Lung (tissue), 12 donors: ENCODE results near the gene PHRF1. TPM values are rescaled to one million over a fixed set of nuclear protein-coding genes. Genes with fewer than 3 reads are reported as not detected.

Experiments
- ATAC-seq: fragments of 200-7000 bp; cut with Tn5 transposase; one replicate; pipeline ENCODE4 v1.9.1; 2020; ENCODE audit warnings: moderate number of reproducible peaks; ENCODE audit not compliant: insufficient read depth, low FRiP score
- DNase-seq, 3 donors: peaks; one replicate each; pipeline ENCODE4 v3.0.0-alpha.2; 2013 to 2017
- H3K27ac ChIP-seq, 2 donors: one replicate each; pipeline ENCODE4 v1.5.1; 2013; ENCODE audit warnings: mild to moderate bottlenecking in 2 of 2, moderate library complexity in 2 of 2, control low read depth in 1 of 2, inconsistent platforms in 1 of 2, low read depth in 1 of 2, low read length in 1 of 2
- H3K27me3 ChIP-seq, 3 donors: one replicate each; pipeline ENCODE4 v1.5.1; 2013; ENCODE audit warnings: low read length in 2 of 3; ENCODE audit not compliant: control insufficient read depth in 3 of 3, insufficient read depth in 3 of 3
- H3K36me3 ChIP-seq, 4 donors: one replicate each; pipeline ENCODE4 v1.5.1; 2013; ENCODE audit warnings: low read length in 4 of 4, mild to moderate bottlenecking in 1 of 4, moderate library complexity in 1 of 4; ENCODE audit not compliant: control insufficient read depth in 4 of 4, insufficient read depth in 4 of 4
- H3K4me1 ChIP-seq, 5 donors: one replicate each; pipeline ENCODE4 v1.5.1; 2013; ENCODE audit warnings: low read length in 5 of 5, mild to moderate bottlenecking in 2 of 5, moderate library complexity in 1 of 5; ENCODE audit not compliant: control insufficient read depth in 5 of 5, insufficient read depth in 5 of 5
- H3K4me3 ChIP-seq: one replicate; pipeline ENCODE4 v1.5.1; 2013; ENCODE audit warnings: mild to moderate bottlenecking, control low read depth, moderate library complexity
- H3K9ac ChIP-seq, 2 donors: one replicate each; pipeline ENCODE4 v1.5.1; 2013; ENCODE audit warnings: low read length in 2 of 2, control low read depth in 1 of 2; ENCODE audit not compliant: insufficient read depth in 1 of 2
- H3K9me3 ChIP-seq, 4 donors: one replicate each; pipeline ENCODE4 v1.5.1; 2013; ENCODE audit warnings: low read length in 3 of 4, mild to moderate bottlenecking in 1 of 4, moderate library complexity in 1 of 4; ENCODE audit not compliant: control insufficient read depth in 4 of 4, insufficient read depth in 3 of 4
- WGBS, 2 donors: extraction: QIAGEN DNeasy Blood & Tissue Kit; methylation state at CpG; one replicate each; pipeline ENCODE4 v1.1.7; 2013; 5-methylcytosine and 5-hydroxymethylcytosine counted together
- polyA plus RNA-seq, 2 donors: library from polyadenylated mRNA; stranded (reverse); fragments of 200-250 nt; gene quantifications; one replicate each; pipeline ENCODE4 v1.2.1, GENCODE V29; 2013
- total RNA-seq, 2 donors: library from RNA; depleted of rRNA in 1 of 2; stranded (reverse); fragments of >200 nt in 1 of 2; gene quantifications; one replicate each; pipeline ENCODE4 v1.2.1, GENCODE V29; 2014 to 2021
- TF ChIP-seq, protein P1 (sequence below): IDR thresholded peaks from 2 replicates; pipeline ENCODE4 v1.5.1; 2012; ENCODE audit warnings: mild to moderate bottlenecking; ENCODE audit errors: control extremely low read depth, extremely low read depth
- donor health status: control.
- donor health status: control.
- donor health status: Bipolar disorder and iron deficiency.
- donor health status: healthy.
- donor health status: DM: yes; HTN: yes; CAD: no.

The PHRF1 gene
- total and polyA plus RNA-seq, 4 donors, result 16.3 to 39.3 (median 23.5) TPM

DNA sequence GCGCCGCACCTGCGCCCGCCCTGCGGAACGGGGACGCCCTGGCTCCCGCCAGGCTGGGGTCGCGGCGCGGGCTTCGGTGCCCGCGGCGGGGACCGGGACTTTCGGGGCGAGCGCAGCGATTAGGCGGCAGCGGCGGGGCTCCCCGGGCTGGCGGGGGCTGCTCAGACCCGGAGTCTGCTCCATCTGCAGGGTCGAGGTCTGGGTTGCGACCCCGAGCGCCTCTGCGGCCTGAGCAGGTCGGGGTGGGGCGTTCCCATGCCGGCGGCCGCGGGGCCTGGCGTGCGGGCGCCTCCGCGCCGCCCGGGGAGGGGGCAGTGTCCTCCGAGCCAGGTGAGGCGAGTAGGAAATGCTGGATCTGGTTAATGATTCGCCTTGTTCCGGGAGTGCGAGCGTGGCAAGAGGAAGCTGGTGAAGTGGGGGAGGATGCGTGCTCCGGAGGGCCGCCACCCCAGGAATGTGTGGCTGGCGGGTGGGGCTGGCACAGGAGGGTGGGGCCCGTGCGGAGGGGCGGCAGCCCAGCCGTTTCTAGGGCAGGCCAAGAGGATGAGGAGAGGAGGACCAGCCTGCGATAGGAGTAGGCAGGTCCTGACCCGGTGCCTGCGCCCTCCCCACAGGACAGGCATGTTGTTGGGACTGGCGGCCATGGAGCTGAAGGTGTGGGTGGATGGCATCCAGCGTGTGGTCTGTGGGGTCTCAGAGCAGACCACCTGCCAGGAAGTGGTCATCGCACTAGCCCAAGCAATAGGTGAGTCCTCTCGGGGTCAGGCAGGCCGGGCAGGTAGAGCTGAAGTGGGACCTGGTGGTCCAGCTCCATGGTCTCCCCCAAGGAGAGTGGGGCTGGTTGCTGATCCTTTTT is 14.9 kb upstream of the PHRF1 start:
- 8 to 9% methylated on average over 53 to 67 of the region's 67 CpGs for WGBS, 2 donors
- TF ChIP-seq, protein P1, sequence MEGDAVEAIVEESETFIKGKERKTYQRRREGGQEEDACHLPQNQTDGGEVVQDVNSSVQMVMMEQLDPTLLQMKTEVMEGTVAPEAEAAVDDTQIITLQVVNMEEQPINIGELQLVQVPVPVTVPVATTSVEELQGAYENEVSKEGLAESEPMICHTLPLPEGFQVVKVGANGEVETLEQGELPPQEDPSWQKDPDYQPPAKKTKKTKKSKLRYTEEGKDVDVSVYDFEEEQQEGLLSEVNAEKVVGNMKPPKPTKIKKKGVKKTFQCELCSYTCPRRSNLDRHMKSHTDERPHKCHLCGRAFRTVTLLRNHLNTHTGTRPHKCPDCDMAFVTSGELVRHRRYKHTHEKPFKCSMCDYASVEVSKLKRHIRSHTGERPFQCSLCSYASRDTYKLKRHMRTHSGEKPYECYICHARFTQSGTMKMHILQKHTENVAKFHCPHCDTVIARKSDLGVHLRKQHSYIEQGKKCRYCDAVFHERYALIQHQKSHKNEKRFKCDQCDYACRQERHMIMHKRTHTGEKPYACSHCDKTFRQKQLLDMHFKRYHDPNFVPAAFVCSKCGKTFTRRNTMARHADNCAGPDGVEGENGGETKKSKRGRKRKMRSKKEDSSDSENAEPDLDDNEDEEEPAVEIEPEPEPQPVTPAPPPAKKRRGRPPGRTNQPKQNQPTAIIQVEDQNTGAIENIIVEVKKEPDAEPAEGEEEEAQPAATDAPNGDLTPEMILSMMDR, result no peak
- DNase-seq (peak; percentile 52 to 81 (median 78)), ATAC-seq (peak; percentile 55)
- Histone ChIP-seq H3K9ac (no peak overlapping the region), H3K36me3 (peaks cover 0 to 13% (median 0%) of the 10 kb centered on the region in 4 donors), H3K27me3 (peaks cover 0 to 26% (median 12%) of the 10 kb centered on the region in 3 donors), H3K4me3 (peak overlapping the region; percentile 71), H3K27ac (peak overlapping the region; percentile 33 to 90), H3K9me3 (no peaks in the 10 kb centered on the region), H3K4me1 (peaks cover 0 to 15% (median 4%) of the 10 kb centered on the region in 5 donors)

DNA sequence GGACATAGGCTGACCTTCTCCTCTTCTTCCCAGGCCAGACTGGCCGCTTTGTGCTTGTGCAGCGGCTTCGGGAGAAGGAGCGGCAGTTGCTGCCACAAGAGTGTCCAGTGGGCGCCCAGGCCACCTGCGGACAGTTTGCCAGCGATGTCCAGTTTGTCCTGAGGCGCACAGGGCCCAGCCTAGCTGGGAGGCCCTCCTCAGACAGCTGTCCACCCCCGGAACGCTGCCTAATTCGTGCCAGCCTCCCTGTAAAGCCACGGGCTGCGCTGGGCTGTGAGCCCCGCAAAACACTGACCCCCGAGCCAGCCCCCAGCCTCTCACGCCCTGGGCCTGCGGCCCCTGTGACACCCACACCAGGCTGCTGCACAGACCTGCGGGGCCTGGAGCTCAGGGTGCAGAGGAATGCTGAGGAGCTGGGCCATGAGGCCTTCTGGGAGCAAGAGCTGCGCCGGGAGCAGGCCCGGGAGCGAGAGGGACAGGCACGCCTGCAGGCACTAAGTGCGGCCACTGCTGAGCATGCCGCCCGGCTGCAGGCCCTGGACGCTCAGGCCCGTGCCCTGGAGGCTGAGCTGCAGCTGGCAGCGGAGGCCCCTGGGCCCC is 14.1 kb upstream of the PHRF1 start:
- Histone ChIP-seq H3K9me3 (no peaks in the 10 kb centered on the region), H3K4me1 (peaks cover 0 to 15% (median 4%) of the 10 kb centered on the region in 5 donors), H3K27me3 (peaks cover 0 to 18% (median 8%) of the 10 kb centered on the region in 3 donors), H3K36me3 (peaks cover 0 to 13% (median 0%) of the 10 kb centered on the region in 4 donors), H3K27ac (peak overlapping the region in 1 of 2 donors; percentile 69), H3K4me3 (no peak overlapping the region), H3K9ac (no peak overlapping the region)
- 82 to 92% methylated on average over 29 of the region's 29 CpGs for WGBS, 2 donors
- no peak for ATAC-seq
- TF ChIP-seq, protein P1, result no peak
- no peak for DNase-seq

DNA sequence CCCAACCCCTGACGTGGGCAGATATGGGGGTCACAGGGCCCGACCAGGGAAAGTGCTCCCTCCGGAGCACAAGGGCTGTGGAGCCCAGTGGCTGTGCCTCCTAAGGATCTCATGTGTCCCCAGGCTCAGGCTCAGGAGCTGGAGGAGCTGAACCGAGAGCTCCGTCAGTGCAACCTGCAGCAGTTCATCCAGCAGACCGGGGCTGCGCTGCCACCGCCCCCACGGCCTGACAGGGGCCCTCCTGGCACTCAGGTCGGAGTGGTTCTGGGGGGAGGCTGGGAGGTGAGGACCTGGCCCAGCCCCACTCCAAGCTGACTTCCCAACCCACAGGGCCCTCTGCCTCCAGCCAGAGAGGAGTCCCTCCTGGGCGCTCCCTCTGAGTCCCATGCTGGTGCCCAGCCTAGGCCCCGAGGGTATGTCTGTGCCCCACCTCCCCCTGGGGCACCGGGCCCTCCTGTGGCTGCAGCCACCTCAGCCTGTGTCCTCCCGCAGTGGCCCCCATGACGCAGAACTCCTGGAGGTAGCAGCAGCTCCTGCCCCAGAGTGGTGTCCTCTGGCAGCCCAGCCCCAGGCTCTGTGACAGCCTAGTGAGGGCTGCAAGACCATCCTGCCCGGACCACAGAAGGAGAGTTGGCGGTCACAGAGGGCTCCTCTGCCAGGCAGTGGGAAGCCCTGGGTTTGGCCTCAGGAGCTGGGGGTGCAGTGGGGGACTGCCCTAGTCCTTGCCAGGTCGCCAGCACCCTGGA is 13.0 kb upstream of the PHRF1 start:
- H3K9me3 ChIP-seq, result no peaks in the 10 kb centered on the region
- H3K27me3 ChIP-seq, result peaks cover 0 to 7% (median 4%) of the 10 kb centered on the region in 3 donors
- DNase-seq, result no peak
- no peak overlapping the region for H3K4me3 ChIP-seq
- WGBS, 2 donors, result 85 to 88% methylated on average over 18 of the region's 18 CpGs
- TF ChIP-seq, protein P1, result no peak
- ATAC-seq, result no peak
- no peak overlapping the region for H3K9ac ChIP-seq
- H3K27ac ChIP-seq, result peak overlapping the region in 1 of 2 donors; percentile 18
- peaks cover 0 to 13% (median 0%) of the 10 kb centered on the region in 4 donors for H3K36me3 ChIP-seq
- peaks cover 0 to 15% (median 7%) of the 10 kb centered on the region in 5 donors for H3K4me1 ChIP-seq
